ENCODE results near the gene ADGRV1. TPM values are rescaled to one million over a fixed set of nuclear protein-coding genes. Genes with fewer than 3 reads are reported as not detected.

Gene ADGRV1
- total RNA-seq, 2 donors from 2014 or later: 97.6 to 117 TPM

GRCh38 chr5:90557391-90557790, 1.2 kb upstream of the ADGRV1 start:
- Histone ChIP-seq H3K9me3 (ENCODE audit: control insufficient read depth, low read length) (no peaks in the 10 kb centered on the region), H3K4me1 (ENCODE audit: control insufficient read depth, insufficient read depth, low read length) (peaks cover 20% of the 10 kb centered on the region), H3K4me3 (ENCODE audit: low read length) (peak overlapping the region; percentile 89), H3K27me3 (ENCODE audit: control insufficient read depth, insufficient read depth, low read length, poor library complexity, severe bottlenecking) (no peaks in the 10 kb centered on the region), H3K36me3 (ENCODE audit: control insufficient read depth, insufficient read depth, low read length) (no peaks in the 10 kb centered on the region), H3K9ac (ENCODE audit: extremely low read depth, low read length, poor library complexity, severe bottlenecking) (no peak overlapping the region), H3K27ac (ENCODE audit: low read depth, low read length) (no peak overlapping the region)
- DNase-seq: peak; percentile 62
- Mint-ChIP-seq H3K27me3 (ENCODE audit: insufficient read depth) (no peaks in the 10 kb centered on the region), H3K4me3 (peak overlapping the region; percentile 85), H3K4me1 (peaks cover 62% of the 10 kb centered on the region), H3K9me3 (no peaks in the 10 kb centered on the region), H3K36me3 (ENCODE audit: low read depth) (no peaks in the 10 kb centered on the region), H3K27ac (no peak overlapping the region)
- WGBS, 2 experiments (ENCODE audit: insufficient coverage in 1 of 2, insufficient read length in 1 of 2): 11 to 18% methylated on average over 7 to 9 of the region's 9 CpGs
- no peak for TF ChIP-seq CTCF (conservative IDR thresholded peaks at IDR 0.05)

GRCh38 chr5:90557871-90558270, 726 bp upstream of the ADGRV1 start:
- H3K27ac ChIP-seq (ENCODE audit: low read depth, low read length): no peak overlapping the region
- H3K27ac Mint-ChIP-seq: peak overlapping the region; percentile 97

GRCh38 chr5:90560771-90561170, 2.2 kb downstream of the ADGRV1 start:
- H3K9ac ChIP-seq (ENCODE audit: extremely low read depth, low read length, poor library complexity, severe bottlenecking): no peak overlapping the region
- Mint-ChIP-seq H3K36me3 (ENCODE audit: low read depth) (peaks cover 9% of the 10 kb centered on the region), H3K9me3 (no peaks in the 10 kb centered on the region), H3K4me1 (peaks cover 49% of the 10 kb centered on the region), H3K27ac (no peak overlapping the region), H3K27me3 (ENCODE audit: insufficient read depth) (no peaks in the 10 kb centered on the region), H3K4me3 (peak overlapping the region; percentile 85)
- 78% methylated on average over 1 of the region's 2 CpGs; no CpG with 5 or more reads in 1 of the 2 experiments for WGBS, 2 experiments (ENCODE audit: insufficient coverage in 1 of 2, insufficient read length in 1 of 2)
- H3K4me1 ChIP-seq (ENCODE audit: control insufficient read depth, insufficient read depth, low read length): peaks cover 14% of the 10 kb centered on the region
- H3K9me3 ChIP-seq (ENCODE audit: control insufficient read depth, low read length): peaks cover 7% of the 10 kb centered on the region
- no peaks in the 10 kb centered on the region for H3K27me3 ChIP-seq (ENCODE audit: control insufficient read depth, insufficient read depth, low read length, poor library complexity, severe bottlenecking)
- no peak overlapping the region for H3K27ac ChIP-seq (ENCODE audit: low read depth, low read length)
- DNase-seq: no peak
- no peaks in the 10 kb centered on the region for H3K36me3 ChIP-seq (ENCODE audit: control insufficient read depth, insufficient read depth, low read length)
- H3K4me3 ChIP-seq (ENCODE audit: low read length): peak overlapping the region; percentile 89
- TF ChIP-seq CTCF (conservative IDR thresholded peaks at IDR 0.05): no peak

More at GRCh38 chr5:90557871-90558270, 726 bp upstream of the ADGRV1 start:
- no peak for TF ChIP-seq CTCF (conservative IDR thresholded peaks at IDR 0.05)
- Histone ChIP-seq H3K9ac (ENCODE audit: extremely low read depth, low read length, poor library complexity, severe bottlenecking) (peak overlapping the region; percentile 69), H3K36me3 (ENCODE audit: control insufficient read depth, insufficient read depth, low read length) (no peaks in the 10 kb centered on the region), H3K4me1 (ENCODE audit: control insufficient read depth, insufficient read depth, low read length) (peaks cover 20% of the 10 kb centered on the region), H3K4me3 (ENCODE audit: low read length) (peak overlapping the region; percentile 89), H3K27me3 (ENCODE audit: control insufficient read depth, insufficient read depth, low read length, poor library complexity, severe bottlenecking) (no peaks in the 10 kb centered on the region), H3K9me3 (ENCODE audit: control insufficient read depth, low read length) (no peaks in the 10 kb centered on the region)
- no peaks in the 10 kb centered on the region for H3K27me3 Mint-ChIP-seq (ENCODE audit: insufficient read depth)
- no peaks in the 10 kb centered on the region for H3K9me3 Mint-ChIP-seq
- H3K4me1 Mint-ChIP-seq: peaks cover 66% of the 10 kb centered on the region
- 8 to 13% methylated on average over 2 of the region's 3 CpGs for WGBS, 2 experiments (ENCODE audit: insufficient coverage in 1 of 2, insufficient read length in 1 of 2)
- DNase-seq: no peak
- H3K36me3 Mint-ChIP-seq (ENCODE audit: low read depth): no peaks in the 10 kb centered on the region
- peak overlapping the region; percentile 85 for H3K4me3 Mint-ChIP-seq

All from endodermal cell (in vitro differentiated cells).